Liver (tissue), 9 donors: ENCODE data around the gene CISTR. TPM values are rescaled to one million over a fixed set of nuclear protein-coding genes. Genes with fewer than 3 reads are reported as not detected.

Experiments
- DNase-seq: peaks from one replicate; pipeline ENCODE4 v3.0.0-alpha.2; 2017; ENCODE audit warnings: low spot score
- H3K27ac ChIP-seq, 2 donors: one replicate each; pipeline ENCODE4 v1.7.0; 2013; ENCODE audit warnings: inconsistent platforms in 2 of 2, low read length in 2 of 2, control low read depth in 1 of 2, low read depth in 1 of 2, mild to moderate bottlenecking in 1 of 2
- H3K27me3 ChIP-seq, 4 donors: one replicate each; pipeline versions ENCODE4 v1.6.1 to v1.7.0; 2013; ENCODE audit warnings: low read length in 3 of 4, inconsistent platforms in 1 of 4, mild to moderate bottlenecking in 1 of 4, moderate library complexity in 1 of 4; ENCODE audit not compliant: control insufficient read depth in 4 of 4, insufficient read depth in 4 of 4
- H3K36me3 ChIP-seq, 4 donors: one replicate each; pipeline versions ENCODE4 v1.6.1 to v1.7.0; 2013; ENCODE audit warnings: low read length in 3 of 4, mild to moderate bottlenecking in 3 of 4, low read depth in 1 of 4, moderate library complexity in 1 of 4; ENCODE audit not compliant: control insufficient read depth in 4 of 4, insufficient read depth in 3 of 4
- H3K4me1 ChIP-seq, 4 donors: one replicate each; pipeline versions ENCODE4 v1.6.1 to v1.7.0; 2013; ENCODE audit warnings: low read length in 3 of 4, mild to moderate bottlenecking in 3 of 4, moderate library complexity in 1 of 4; ENCODE audit not compliant: control insufficient read depth in 4 of 4, insufficient read depth in 4 of 4
- H3K4me3 ChIP-seq, 3 donors: one replicate each; pipeline versions ENCODE4 v1.6.1 to v1.7.0; 2013; ENCODE audit warnings: low read length in 3 of 3, control low read depth in 1 of 3, low read depth in 1 of 3, mild to moderate bottlenecking in 1 of 3
- H3K9ac ChIP-seq, 2 donors: one replicate each; pipeline ENCODE4 v1.7.0; 2013; ENCODE audit warnings: low read length in 2 of 2, mild to moderate bottlenecking in 2 of 2, moderate library complexity in 2 of 2, control low read depth in 1 of 2, low read depth in 1 of 2
- H3K9me3 ChIP-seq, 4 donors: one replicate each; pipeline versions ENCODE4 v1.6.1 to v1.7.0; 2013; ENCODE audit warnings: low read length in 3 of 4; ENCODE audit not compliant: control insufficient read depth in 4 of 4
- FOXA1 ChIP-seq: IDR thresholded peaks from 2 replicates; pipeline ENCODE4 v1.6.1; 2016; ENCODE audit warnings: antibody characterized with exemption
- FOXA2 ChIP-seq: IDR thresholded peaks from 2 replicates; pipeline ENCODE4 v1.6.1; 2016; ENCODE audit warnings: antibody characterized with exemption
- GABPA ChIP-seq, 2 donors: IDR thresholded peaks in 1 of 2; conservative IDR thresholded peaks in 1 of 2; 2 replicates each; pipeline ENCODE4 v1.6.1; 2016; ENCODE audit warnings: antibody characterized with exemption in 2 of 2, mild to moderate bottlenecking in 1 of 2, moderate library complexity in 1 of 2
- HNF4A ChIP-seq, 2 donors: conservative IDR thresholded peaks; 2 replicates each; pipeline ENCODE4 v1.6.1; 2016; ENCODE audit warnings: antibody characterized with exemption in 2 of 2, mild to moderate bottlenecking in 2 of 2
- HNF4G ChIP-seq: IDR thresholded peaks from 2 replicates; pipeline ENCODE4 v1.6.1; 2016; ENCODE audit warnings: antibody characterized with exemption
- JUND ChIP-seq, 2 donors: IDR thresholded peaks; 2 replicates each; pipeline ENCODE4 v1.6.1; 2016; ENCODE audit warnings: antibody characterized with exemption in 2 of 2
- NR2F2 ChIP-seq: IDR thresholded peaks from 2 replicates; pipeline ENCODE4 v1.6.1; 2016; ENCODE audit warnings: antibody characterized with exemption
- RAD21 ChIP-seq, 2 donors: IDR thresholded peaks; 2 replicates each; pipeline ENCODE4 v1.6.1; 2016; ENCODE audit warnings: antibody characterized with exemption in 2 of 2, mild to moderate bottlenecking in 2 of 2
- RXRA ChIP-seq, 2 donors: IDR thresholded peaks; 2 replicates each; pipeline ENCODE4 v1.6.1; 2017 to 2018; ENCODE audit warnings: antibody characterized with exemption in 2 of 2, mild to moderate bottlenecking in 1 of 2
- SP1 ChIP-seq: IDR thresholded peaks from 2 replicates; pipeline ENCODE4 v1.6.1; 2018; ENCODE audit warnings: antibody characterized with exemption, mild to moderate bottlenecking
- TAF1 ChIP-seq: conservative IDR thresholded peaks from 2 replicates; pipeline ENCODE4 v1.6.1; 2016; ENCODE audit warnings: antibody characterized with exemption, mild to moderate bottlenecking
- whole genome bisulfite sequencing: extraction: QIAGEN DNeasy Blood & Tissue Kit; methylation state at CpG from one replicate; pipeline ENCODE4 v1.1.7; 2013; 5-methylcytosine and 5-hydroxymethylcytosine counted together
- polyA plus RNA-seq, 2 donors: library from polyadenylated mRNA; stranded (reverse) in 1 of 2; unstranded in 1 of 2; fragments of 200-250 nt in 1 of 2; fragments of >200 nt in 1 of 2; fragmentation: Nextera tagmentation in 1 of 2; extraction: Ambion mirVana in 1 of 2; gene quantifications; one replicate each; pipeline versions ENCODE4 v1.2.1 to v1.2.3, GENCODE V29; 2013 to 2015
- total RNA-seq, 2 donors: library from RNA; depleted of rRNA; stranded (reverse); fragments of >200 nt; gene quantifications; one replicate each; pipeline ENCODE4 v1.2.3, GENCODE V29; 2014
- TF ChIP-seq, protein P1 (sequence below): fragments of 150-350 bp; IDR thresholded peaks from 2 replicates; pipeline ENCODE4 v1.5.1; 2017; ENCODE audit warnings: improper control_type of control experiment, low read depth, low read length; ENCODE audit not compliant: missing input control
- TF ChIP-seq, protein P2 (sequence below): IDR thresholded peaks from 2 replicates; pipeline ENCODE4 v1.6.1; 2016; ENCODE audit warnings: antibody characterized with exemption
- TF ChIP-seq, protein P3 (sequence below): IDR thresholded peaks from 2 replicates; pipeline ENCODE4 v1.6.1; 2016; ENCODE audit warnings: antibody characterized with exemption
- donor health status: healthy.
- donor health status: healthy.
- donor health status: healthy.
- donor health status: healthy.
- donor health status: healthy.

CISTR gene
- total and polyA plus RNA-seq, 4 donors: not detected

DNA sequence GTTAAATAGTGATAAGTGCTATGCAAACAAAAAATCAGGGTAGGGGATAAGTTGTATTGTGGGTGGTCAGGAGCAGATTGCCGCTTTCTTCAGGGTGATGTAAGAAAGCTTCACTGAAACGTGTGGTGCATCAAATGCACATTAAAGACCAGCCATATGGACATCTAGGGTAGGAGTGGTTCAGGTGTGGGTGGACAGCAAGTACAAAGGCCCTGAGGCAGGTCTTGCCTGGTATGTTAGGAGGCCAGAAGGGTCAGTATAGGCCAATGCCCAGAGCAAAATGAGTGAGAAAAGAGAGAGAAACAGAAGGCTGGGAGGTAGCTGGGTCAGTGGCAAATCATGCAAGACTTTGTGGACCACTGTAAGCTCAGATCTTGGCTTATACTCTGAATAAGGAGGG is 25.6 kb upstream of the CISTR start:
- no peaks in the 10 kb centered on the region for H3K4me1 ChIP-seq
- H3K9me3 ChIP-seq: no peaks in the 10 kb centered on the region
- TF ChIP-seq SP1: no peak
- TF ChIP-seq RAD21 (IDR thresholded peaks at IDR 0.05): no peak
- no peak for TF ChIP-seq TAF1
- TF ChIP-seq, protein P1, sequence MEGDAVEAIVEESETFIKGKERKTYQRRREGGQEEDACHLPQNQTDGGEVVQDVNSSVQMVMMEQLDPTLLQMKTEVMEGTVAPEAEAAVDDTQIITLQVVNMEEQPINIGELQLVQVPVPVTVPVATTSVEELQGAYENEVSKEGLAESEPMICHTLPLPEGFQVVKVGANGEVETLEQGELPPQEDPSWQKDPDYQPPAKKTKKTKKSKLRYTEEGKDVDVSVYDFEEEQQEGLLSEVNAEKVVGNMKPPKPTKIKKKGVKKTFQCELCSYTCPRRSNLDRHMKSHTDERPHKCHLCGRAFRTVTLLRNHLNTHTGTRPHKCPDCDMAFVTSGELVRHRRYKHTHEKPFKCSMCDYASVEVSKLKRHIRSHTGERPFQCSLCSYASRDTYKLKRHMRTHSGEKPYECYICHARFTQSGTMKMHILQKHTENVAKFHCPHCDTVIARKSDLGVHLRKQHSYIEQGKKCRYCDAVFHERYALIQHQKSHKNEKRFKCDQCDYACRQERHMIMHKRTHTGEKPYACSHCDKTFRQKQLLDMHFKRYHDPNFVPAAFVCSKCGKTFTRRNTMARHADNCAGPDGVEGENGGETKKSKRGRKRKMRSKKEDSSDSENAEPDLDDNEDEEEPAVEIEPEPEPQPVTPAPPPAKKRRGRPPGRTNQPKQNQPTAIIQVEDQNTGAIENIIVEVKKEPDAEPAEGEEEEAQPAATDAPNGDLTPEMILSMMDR: no peak
- TF ChIP-seq, protein P2, sequence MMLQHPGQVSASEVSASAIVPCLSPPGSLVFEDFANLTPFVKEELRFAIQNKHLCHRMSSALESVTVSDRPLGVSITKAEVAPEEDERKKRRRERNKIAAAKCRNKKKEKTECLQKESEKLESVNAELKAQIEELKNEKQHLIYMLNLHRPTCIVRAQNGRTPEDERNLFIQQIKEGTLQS: no peak
- TF ChIP-seq, protein P3, sequence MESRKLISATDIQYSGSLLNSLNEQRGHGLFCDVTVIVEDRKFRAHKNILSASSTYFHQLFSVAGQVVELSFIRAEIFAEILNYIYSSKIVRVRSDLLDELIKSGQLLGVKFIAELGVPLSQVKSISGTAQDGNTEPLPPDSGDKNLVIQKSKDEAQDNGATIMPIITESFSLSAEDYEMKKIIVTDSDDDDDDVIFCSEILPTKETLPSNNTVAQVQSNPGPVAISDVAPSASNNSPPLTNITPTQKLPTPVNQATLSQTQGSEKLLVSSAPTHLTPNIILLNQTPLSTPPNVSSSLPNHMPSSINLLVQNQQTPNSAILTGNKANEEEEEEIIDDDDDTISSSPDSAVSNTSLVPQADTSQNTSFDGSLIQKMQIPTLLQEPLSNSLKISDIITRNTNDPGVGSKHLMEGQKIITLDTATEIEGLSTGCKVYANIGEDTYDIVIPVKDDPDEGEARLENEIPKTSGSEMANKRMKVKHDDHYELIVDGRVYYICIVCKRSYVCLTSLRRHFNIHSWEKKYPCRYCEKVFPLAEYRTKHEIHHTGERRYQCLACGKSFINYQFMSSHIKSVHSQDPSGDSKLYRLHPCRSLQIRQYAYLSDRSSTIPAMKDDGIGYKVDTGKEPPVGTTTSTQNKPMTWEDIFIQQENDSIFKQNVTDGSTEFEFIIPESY: no peak
- TF ChIP-seq RXRA (IDR thresholded peaks at IDR 0.05): no peak
- H3K9ac ChIP-seq: no peak overlapping the region
- no peak for DNase-seq
- 77% methylated on average over 2 of the region's 2 CpGs for WGBS
- no peak overlapping the region for H3K27ac ChIP-seq
- H3K4me3 ChIP-seq: no peak overlapping the region
- H3K27me3 ChIP-seq: peaks cover 0 to 4% (median 0%) of the 10 kb centered on the region in 4 donors
- no peaks in the 10 kb centered on the region for H3K36me3 ChIP-seq

DNA sequence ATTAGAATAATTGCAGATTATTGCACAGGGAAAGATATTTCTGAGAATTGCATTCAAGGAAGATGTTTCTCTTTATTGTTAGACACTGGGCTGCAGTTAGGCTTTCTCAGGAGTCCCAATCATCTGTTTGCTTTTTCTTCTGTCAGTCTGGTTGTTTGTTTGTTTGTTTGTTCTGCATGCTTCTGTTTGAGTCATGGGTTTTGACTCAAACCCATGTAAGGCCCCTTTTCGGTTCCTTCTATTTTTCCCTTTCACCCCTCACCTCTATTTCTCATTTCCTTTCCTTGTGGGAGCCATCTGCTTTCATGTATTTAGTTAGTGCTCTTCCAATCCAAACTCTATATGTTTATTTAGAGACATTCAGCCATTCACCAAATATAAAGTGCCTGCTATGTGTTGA is 25.1 kb upstream of the CISTR start:
- Histone ChIP-seq H3K4me1 (no peaks in the 10 kb centered on the region), H3K9me3 (no peaks in the 10 kb centered on the region), H3K27me3 (peaks cover 0 to 4% (median 0%) of the 10 kb centered on the region in 4 donors), H3K9ac (no peak overlapping the region), H3K36me3 (no peaks in the 10 kb centered on the region), H3K4me3 (no peak overlapping the region), H3K27ac (no peak overlapping the region)
- 85% methylated on average over 1 of the region's 1 CpG for WGBS
- DNase-seq: no peak
- TF ChIP-seq, protein P3: no peak
- TF ChIP-seq JUND (IDR thresholded peaks at IDR 0.05): no peak
- no peak for TF ChIP-seq NR2F2
- no peak for TF ChIP-seq GABPA (IDR thresholded peaks at IDR 0.05 in 1 of 2, conservative IDR thresholded peaks at IDR 0.05 in 1 of 2)
- TF ChIP-seq TAF1: no peak
- no peak for TF ChIP-seq HNF4A (conservative IDR thresholded peaks at IDR 0.05)
- no peak for TF ChIP-seq HNF4G
- no peak for TF ChIP-seq RAD21 (IDR thresholded peaks at IDR 0.05)
- no peak for TF ChIP-seq FOXA1
- TF ChIP-seq FOXA2: no peak
- TF ChIP-seq, protein P2: no peak
